GM21360 (cell line): ENCODE measurements around the gene SPINT4.
"Not testable (repeated sequence)": the region's sequence is repeated elsewhere in the genome, so short reads cannot be mapped to it uniquely, and the experiment has no call there.

Experiments used
- ATAC-seq: cut with Tn5 transposase; IDR thresholded peaks from one replicate; pipeline ENCODE4 v1.9.1; 2021; ENCODE audit warnings: mild to moderate bottlenecking, moderate library complexity; ENCODE audit not compliant: unreplicated experiment

Gene SPINT4

GRCh38 chr20:45764618-45765282 lies 42.6 kb downstream of the SPINT4 start:
- ATAC-seq, result not testable (repeated sequence)

DNA sequence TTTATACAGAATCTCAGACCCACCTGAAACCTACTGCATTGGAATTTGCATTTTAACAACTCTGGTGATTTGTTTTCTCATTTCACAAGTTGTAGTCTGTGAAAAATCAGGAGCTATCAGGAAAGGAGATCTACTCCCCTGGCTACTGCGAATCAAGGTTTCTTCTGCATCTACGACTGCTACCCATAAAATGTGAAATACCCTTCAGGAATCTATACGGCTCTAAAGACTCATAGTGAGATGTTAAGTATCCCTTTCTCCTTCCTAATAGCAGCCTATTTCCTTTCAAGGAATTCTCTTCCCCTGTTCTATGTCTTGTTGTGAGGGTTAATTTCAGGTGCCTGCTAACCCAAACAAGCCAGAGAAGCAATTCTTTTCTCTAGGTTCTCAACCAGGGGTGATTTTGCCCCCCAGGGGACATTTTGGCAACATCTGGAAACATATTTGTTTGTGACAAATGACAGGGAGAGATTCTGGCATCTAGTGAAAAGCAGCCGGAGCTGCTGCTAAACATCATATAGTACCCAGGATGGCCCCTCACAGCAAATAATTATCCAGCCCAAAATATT lies 43.2 kb downstream of the SPINT4 start:
- no peak for ATAC-seq

DNA sequence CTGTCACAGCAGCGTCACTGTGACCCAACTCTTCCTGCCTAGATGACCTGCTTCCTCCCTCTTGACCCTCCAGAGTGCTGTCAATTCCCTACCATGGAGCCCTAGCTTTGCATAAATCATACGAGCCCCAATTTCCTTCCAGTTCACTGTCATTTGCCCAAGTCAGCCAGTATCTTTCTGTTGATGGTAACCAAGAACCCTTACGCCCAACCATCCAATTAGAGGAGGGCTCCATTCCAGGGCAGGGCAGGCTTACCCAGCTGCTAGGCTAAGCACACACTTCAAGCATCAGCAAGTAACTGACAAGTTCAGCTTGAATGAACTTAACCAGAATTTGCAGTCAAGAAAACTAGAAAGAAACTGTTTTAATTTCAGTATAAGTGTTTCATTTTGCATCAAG lies 43.8 kb downstream of the SPINT4 start:
- ATAC-seq, result no peak

- no peak for ATAC-seq
Measured at GRCh38 chr20:45768479-45768878, 46.3 kb downstream of the SPINT4 start.

GRCh38 chr20:45771182-45771759 lies 49.1 kb downstream of the SPINT4 start:
- no peak for ATAC-seq

- ATAC-seq, result no peak
Measured at GRCh38 chr20:45772693-45773092, 50.5 kb downstream of the SPINT4 start.

GRCh38 chr20:45774945-45775344 lies 52.8 kb downstream of the SPINT4 start:
- ATAC-seq, result no peak

GRCh38 chr20:45775411-45775810 lies 53.3 kb downstream of the SPINT4 start:
- ATAC-seq, result no peak
